Activated gamma-delta T cell treated with anti-CD3 and anti-CD28 coated beads, Interleukin-2, amount 50 U/mL, for 16 hours (primary cell): ENCODE results near the gene CBS.
"Not testable (repeated sequence)": the region's sequence is repeated elsewhere in the genome, so short reads cannot be mapped to it uniquely, and the experiment has no call there.

Experiments
- DNase-seq: peaks from one replicate; pipeline ENCODE4 v3.0.0-alpha.2; 2020; ENCODE audit warnings: low read depth

CBS gene

GRCh38 chr21:43068065-43068464 lies 7.6 kb downstream of the CBS start:
- DNase-seq: not testable (repeated sequence)

DNA sequence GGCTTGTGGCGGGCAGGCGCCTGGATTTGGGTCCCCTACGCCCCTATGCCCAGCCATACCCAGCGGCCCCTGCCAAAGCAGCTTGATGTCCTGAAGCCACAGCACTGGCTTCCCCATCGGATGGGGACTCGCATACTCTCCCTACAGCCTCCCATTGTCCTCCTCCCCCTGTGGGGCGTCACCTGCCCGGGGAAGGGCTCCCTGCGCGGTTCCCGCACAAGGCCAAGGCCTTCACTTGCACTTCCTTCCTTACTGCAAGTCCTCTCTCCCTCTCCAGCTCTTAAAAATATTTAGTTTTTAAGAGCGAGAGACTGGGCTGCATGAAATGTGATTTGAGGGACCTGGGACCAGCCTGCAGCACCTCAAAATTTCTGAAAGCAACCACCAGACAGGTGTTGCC lies 8.9 kb downstream of the CBS start:
- not testable (repeated sequence) for DNase-seq

- not testable (repeated sequence) for DNase-seq
These were observed 9.6 kb downstream of the CBS start for GRCh38 chr21:43065991-43066390.

DNA sequence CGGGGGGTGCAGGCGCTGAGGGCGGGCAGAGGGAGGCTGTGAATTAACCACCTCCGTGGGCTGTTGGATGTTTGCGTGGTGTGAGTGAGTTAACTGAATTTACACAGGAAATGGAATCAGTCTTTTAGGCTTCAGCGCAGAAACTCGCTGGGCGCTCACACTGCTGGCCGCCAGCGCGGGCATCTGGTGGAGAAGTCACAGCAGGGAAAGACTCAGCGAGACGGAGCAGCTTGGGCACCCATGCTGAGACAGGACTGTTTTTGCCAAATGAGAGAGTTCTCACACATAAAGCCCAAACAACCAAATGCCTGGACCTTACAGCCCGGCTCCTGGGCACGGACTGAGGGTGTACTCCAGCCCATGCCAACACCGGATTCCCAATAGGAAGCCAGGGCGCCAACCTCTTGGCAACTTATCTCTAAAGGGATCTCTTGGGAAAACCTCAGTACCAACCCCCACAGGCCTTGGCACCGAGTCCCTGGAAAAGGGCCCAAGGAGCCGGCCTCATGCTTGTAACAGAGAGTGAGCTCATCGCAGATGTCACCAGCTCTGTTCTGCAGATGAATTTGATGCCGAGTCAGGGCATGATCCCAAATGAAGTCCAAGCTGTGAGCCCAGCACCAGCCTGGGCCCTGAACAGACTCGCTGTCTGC lies 11.2 kb downstream of the CBS start:
- DNase-seq: not testable (repeated sequence)

DNA sequence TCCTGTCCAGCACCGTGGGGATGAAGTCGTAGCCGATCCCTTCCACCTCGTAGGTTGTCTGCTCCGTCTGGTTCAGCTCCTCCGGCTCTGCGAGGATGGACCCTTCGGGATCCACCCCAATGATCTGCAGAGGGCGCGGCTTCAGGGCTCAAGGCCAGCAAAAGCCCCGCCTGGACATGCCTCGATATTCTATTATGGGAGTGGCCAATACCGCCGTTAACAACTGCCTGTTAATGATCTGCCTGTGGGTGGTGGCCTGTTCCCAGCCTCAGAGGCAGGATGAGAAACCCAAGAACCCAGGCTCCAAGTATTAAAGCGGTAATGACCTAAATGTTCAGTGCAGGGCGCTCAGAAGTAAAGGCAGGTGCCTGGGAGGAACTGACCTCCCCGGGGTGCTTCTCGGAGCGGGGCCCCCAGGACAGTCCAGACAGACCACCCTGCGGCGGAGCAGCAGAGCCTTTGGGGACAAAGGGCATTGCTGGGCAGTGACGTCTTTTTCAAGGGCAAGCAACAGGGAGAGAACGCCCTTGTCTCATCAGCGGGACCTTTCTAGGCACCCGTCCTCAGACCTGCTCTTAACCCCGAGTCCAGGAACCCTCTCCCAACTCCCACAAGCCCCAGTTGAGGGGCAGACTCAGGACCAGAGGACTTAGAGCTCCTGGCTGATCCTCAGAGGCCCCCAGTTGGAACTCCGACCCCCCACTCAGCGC lies 12.5 kb downstream of the CBS start:
- DNase-seq: not testable (repeated sequence)

- DNase-seq: not testable (repeated sequence)
These were observed 22.5 kb downstream of the CBS start for GRCh38 chr21:43053112-43053511.

DNA sequence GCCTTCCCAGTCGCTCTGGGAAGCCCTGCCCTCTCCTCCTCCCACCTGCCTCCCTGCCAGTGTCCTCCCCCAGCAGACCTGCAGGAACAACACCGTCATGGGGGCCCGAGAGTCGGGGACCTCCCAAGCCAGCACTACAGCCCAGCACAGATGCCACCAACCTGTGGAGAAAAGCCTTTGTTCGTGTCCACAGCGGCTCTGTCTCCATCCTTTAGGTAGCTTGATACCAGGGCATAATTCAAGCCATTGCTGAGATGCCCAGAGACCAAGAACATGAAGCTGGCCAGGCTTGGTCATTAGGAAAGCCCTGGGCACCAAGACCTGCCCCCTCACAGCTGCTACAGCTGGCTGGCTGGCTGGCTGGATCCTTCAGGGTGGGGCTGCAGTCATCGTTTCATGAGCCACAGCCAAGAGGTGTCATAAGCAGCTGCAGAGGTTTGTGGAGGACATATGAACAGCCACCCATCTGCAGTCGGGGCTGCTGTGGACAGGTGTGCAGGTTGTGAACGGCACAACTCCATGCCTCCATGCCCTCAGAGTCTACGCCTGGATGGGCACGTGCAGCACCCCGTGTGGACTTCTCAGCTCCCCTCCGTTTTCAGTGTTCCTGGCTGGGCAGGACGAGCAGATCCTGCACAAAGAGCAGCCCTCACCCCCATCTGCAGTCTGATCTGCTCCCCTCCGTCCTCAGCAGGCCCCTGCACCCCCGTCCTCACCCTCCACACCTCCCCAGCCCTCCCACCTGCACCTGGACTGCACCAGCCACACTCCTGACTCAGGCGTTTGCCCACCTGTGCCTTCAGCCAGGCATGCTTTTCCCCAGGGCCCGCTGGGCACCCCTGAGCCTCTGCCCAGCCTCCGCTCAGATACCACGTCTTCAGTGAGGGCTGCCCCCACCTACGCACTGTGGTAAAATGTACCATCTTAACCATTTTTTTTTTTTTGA lies 29.5 kb downstream of the CBS start:
- not testable (repeated sequence) for DNase-seq

DNA sequence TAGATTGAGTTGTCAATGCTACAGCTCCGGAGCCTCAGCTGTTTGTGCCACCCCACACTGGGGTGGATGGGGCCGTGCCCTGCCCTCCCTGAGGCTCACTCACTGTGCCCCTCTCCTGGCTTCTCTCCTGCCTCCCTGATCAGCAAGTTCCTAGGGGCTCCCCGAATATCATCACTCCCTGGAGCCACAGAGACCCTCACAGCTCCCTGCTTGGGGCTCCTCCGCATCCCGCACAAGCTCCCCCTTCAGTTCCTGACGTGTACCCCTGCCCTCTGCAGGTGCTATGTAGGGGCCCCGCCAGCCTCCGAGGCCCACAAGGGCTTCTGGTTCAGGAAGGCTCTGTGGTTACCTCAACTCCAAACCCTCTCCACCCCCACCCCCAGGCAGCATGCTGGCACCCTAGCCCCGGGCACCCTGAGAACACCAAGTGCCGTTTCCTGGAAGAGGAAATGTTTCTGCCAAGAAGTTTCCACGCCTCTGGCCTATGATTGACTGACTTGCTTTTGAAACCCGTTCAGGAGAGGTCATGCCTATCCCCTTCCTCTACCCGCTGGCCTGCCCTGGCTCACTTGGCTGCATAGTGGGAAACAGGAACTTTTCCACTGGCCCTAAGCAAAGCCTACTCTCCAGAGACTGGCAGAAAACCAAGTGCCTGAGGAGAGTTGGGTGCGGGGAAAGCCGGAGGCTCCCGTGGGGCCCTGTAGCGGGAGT lies 30.3 kb downstream of the CBS start:
- DNase-seq: not testable (repeated sequence)

DNA sequence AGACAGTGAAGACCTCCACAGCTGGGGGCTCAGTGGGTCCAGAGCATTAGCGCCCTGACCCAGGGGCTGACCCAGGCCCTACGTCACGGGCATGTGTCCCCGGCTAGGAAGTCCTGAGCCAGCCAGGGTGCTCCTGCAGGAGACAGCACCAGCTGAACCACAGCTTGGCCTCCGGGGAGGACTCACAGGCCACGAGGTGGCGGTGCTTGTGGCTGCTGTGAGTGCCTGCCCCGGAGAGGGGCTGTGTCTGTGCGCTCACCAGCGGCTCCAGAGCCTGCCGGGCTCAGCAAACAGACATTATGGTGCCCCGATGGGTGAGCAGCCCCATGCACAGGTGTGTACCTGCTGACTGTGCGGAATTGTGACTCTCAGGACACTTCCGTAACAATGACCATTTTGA lies 31.1 kb downstream of the CBS start:
- not testable (repeated sequence) for DNase-seq

- DNase-seq: not testable (repeated sequence)
These were observed 32.3 kb downstream of the CBS start for GRCh38 chr21:43043291-43043690.

DNA sequence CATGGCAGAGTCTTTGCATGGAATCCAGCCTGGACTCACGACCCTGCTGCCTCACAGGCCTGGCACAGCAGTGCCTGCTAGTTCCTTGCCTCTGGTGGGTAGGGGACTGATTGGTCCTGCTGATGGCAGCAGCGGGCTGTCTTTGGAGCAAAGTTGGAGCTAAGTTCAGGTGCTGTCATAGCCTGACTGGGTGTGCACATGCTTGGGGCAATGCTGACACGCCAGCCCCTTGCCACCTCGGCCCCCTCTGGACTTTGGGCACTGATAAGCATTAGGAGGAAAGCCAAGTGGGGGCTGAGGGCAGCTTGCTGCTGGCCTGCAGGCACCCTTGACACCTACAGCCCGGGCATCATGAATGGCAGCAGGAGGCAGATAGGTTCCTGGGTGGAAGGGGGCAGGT lies 33.5 kb downstream of the CBS start:
- not testable (repeated sequence) for DNase-seq

GRCh38 chr21:43038659-43039044 lies 37.0 kb downstream of the CBS start:
- DNase-seq: not testable (repeated sequence)

DNA sequence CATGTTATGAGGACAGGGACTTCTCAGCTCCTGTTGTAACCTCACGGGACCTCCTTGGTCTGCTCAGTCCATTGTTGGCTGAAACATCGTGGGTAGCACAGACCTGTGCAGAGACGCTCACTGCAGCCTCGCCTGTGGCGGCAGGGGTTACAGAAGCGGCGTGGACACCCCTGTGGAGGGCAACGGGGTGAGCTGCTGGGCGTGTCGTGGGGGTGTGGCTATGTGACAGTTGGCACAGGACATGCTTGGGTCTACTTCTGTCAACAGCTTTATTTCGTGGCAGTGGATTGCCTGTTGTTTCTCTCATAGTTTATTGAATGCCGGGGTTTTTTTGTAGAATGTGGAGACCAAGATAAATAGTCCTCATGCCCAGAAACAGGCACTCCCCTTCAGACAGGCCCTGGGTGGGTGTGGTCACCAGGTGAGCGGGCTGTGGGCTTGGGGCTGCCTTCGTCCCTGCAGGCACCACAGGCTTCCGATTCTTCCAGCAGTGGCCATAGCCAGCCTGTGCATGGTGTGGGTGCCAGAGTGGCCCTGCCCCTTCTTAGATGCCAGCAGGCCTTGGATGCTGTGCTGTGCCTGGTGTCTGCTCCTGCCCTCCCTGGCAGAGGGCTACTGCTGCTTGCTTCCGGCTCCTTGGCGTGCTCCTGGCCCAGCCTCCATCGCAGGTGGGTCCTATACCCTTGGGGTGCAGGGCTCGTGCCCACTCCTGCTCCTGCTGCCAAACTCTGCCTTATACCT lies 37.5 kb downstream of the CBS start:
- DNase-seq: not testable (repeated sequence)

- DNase-seq: not testable (repeated sequence)
These were observed 38.7 kb downstream of the CBS start for GRCh38 chr21:43036889-43037288.

DNA sequence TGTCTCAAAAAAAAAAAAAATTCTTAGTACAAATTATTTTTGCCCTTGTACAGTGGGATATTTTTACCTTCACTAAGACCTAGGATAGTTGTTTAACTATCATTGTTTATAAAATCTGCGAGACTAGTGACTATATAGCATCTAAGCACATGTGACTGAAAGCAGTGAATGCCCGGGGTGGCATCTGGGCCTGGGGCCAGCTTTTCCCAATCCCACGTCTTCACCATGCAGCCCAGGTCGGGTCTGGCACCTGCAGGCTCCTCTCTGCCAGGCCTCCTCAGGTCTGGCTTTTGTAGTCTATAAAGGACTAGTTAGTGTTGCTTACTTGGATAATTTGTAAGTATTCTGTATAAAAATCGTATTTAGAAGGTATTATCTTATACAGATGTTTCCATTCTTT lies 40.8 kb downstream of the CBS start:
- DNase-seq: no peak

GRCh38 chr21:43034101-43034500 lies 41.5 kb downstream of the CBS start:
- no peak for DNase-seq

GRCh38 chr21:43031121-43031619 lies 44.5 kb downstream of the CBS start:
- DNase-seq: no peak

- DNase-seq: no peak
These were observed 45.9 kb downstream of the CBS start for GRCh38 chr21:43029785-43030184.

- DNase-seq: no peak
These were observed 47.5 kb downstream of the CBS start for GRCh38 chr21:43027846-43028731.

DNA sequence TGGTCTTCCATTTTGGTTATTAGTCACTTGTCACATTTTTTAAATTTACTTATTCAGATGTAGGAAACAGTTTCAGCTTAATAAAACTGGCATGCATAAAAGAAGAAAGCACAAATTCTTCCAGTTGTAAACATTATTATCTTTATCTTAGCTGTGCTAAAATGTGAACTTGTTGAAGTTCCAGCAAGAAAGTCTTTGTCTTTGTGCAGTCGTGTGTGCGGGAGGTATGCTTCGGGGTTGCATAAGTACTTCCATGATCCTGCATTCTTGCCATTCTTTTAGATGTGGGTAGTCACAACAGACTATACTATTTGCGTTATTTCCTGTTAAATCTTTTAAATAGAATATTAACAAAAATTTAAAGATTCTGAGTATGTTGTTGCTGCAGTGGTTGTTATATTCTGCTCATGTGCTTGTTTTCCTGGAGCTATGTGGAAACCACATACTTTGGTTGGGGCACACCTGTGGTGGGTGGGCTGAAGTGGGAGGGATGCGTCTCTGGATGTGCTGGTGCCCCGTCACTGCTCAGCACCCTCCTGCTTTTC lies 49.9 kb downstream of the CBS start:
- no peak for DNase-seq
